Endodermal cell (in vitro differentiated cells): ENCODE data around the gene RAB40C. TPM values are rescaled to one million over a fixed set of nuclear protein-coding genes. Genes with fewer than 3 reads are reported as not detected.

Experiments used
- DNase-seq: peaks from one replicate; pipeline ENCODE4 v3.0.0-alpha.2; 2017
- H3K27ac ChIP-seq: 2 replicates; pipeline ENCODE4 v1.5.1; 2013; ENCODE audit warnings: mild to moderate bottlenecking, low read depth, low read length, moderate library complexity
- H3K27me3 ChIP-seq: 2 replicates; pipeline ENCODE4 v1.6.1; 2013; ENCODE audit warnings: mild to moderate bottlenecking, low read length, moderate library complexity; ENCODE audit not compliant: insufficient read depth, control insufficient read depth, poor library complexity, severe bottlenecking
- H3K36me3 ChIP-seq: 2 replicates; pipeline ENCODE4 v1.7.0; 2013; ENCODE audit warnings: mild to moderate bottlenecking, low read length, moderate library complexity; ENCODE audit not compliant: control insufficient read depth, insufficient read depth
- H3K4me1 ChIP-seq: one replicate; pipeline ENCODE4 v1.7.0; 2013; ENCODE audit warnings: low read length; ENCODE audit not compliant: control insufficient read depth, insufficient read depth
- H3K4me3 ChIP-seq: 2 replicates; pipeline ENCODE4 v1.5.1; 2013; ENCODE audit warnings: mild to moderate bottlenecking, low read length, moderate library complexity
- H3K9ac ChIP-seq: 2 replicates; pipeline ENCODE4 v1.6.1; 2013; ENCODE audit warnings: mild to moderate bottlenecking, low read length, moderate library complexity; ENCODE audit not compliant: poor library complexity, severe bottlenecking; ENCODE audit errors: extremely low read depth
- H3K9me3 ChIP-seq: 2 replicates; pipeline ENCODE4 v1.6.1; 2013; ENCODE audit warnings: mild to moderate bottlenecking, low read length, moderate library complexity; ENCODE audit not compliant: control insufficient read depth
- H3K27ac Mint-ChIP-seq: 2 replicates; pipeline ENCODE4 v1.8.0; 2020; ENCODE audit warnings: mixed read lengths
- H3K27me3 Mint-ChIP-seq: 2 replicates; pipeline ENCODE4 v1.8.0; 2021; ENCODE audit warnings: mild to moderate bottlenecking, mixed read lengths; ENCODE audit not compliant: insufficient read depth
- H3K36me3 Mint-ChIP-seq: 2 replicates; pipeline ENCODE4 v1.8.0; 2020; ENCODE audit warnings: low read depth, mixed read lengths
- H3K4me1 Mint-ChIP-seq: 2 replicates; pipeline ENCODE4 v1.8.0; 2020; ENCODE audit warnings: mixed read lengths
- H3K4me3 Mint-ChIP-seq: 2 replicates; pipeline ENCODE4 v1.8.0; 2020; ENCODE audit warnings: mild to moderate bottlenecking, moderate library complexity, mixed read lengths
- H3K9me3 Mint-ChIP-seq: 2 replicates; pipeline ENCODE4 v1.8.0; 2020; ENCODE audit warnings: mild to moderate bottlenecking, mixed read lengths
- WGBS, 2 experiments: methylation state at CpG; one replicate each; pipeline versions ENCODE4 v1.1.5 to v1.1.7; 2013; ENCODE audit warnings: missing lambda C conversion rate in 2 of 2, mixed read lengths in 1 of 2; ENCODE audit not compliant: insufficient coverage in 1 of 2, insufficient read length in 1 of 2; 5-methylcytosine and 5-hydroxymethylcytosine counted together
- total RNA-seq, 2 donors: library from RNA; stranded (reverse); fragmentation: NEBNext Ultra II Directional in 1 of 2; extraction: Animal tissue kit (Norgen Biotek cat#: 25700) in 1 of 2; gene quantifications; 2 replicates in 1 of 2; 3 replicates in 1 of 2; pipeline ENCODE4 v1.2.1, GENCODE V29; 2021
- TF ChIP-seq, protein P1 (sequence below): fragments of 200-600 bp; sonication (generic); conservative IDR thresholded peaks from 2 replicates; pipeline ENCODE4 v1.5.0; 2021; ENCODE audit warnings: antibody characterized with exemption, mild to moderate bottlenecking

Gene RAB40C
- total RNA-seq, 2 donors from 2014 or later: 21.3 to 25.9 TPM

GRCh38 chr16:580946-581498 lies 8.8 kb upstream of the RAB40C start:
- H3K9me3 Mint-ChIP-seq: no peaks in the 10 kb centered on the region
- peaks cover 9% of the 10 kb centered on the region for H3K27me3 Mint-ChIP-seq
- 95% methylated on average over 19 of the region's 19 CpGs for WGBS, 2 experiments
- TF ChIP-seq, protein P1, sequence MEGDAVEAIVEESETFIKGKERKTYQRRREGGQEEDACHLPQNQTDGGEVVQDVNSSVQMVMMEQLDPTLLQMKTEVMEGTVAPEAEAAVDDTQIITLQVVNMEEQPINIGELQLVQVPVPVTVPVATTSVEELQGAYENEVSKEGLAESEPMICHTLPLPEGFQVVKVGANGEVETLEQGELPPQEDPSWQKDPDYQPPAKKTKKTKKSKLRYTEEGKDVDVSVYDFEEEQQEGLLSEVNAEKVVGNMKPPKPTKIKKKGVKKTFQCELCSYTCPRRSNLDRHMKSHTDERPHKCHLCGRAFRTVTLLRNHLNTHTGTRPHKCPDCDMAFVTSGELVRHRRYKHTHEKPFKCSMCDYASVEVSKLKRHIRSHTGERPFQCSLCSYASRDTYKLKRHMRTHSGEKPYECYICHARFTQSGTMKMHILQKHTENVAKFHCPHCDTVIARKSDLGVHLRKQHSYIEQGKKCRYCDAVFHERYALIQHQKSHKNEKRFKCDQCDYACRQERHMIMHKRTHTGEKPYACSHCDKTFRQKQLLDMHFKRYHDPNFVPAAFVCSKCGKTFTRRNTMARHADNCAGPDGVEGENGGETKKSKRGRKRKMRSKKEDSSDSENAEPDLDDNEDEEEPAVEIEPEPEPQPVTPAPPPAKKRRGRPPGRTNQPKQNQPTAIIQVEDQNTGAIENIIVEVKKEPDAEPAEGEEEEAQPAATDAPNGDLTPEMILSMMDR: no peak
- Histone ChIP-seq H3K27me3 (peaks cover 6% of the 10 kb centered on the region), H3K9me3 (no peaks in the 10 kb centered on the region), H3K36me3 (no peaks in the 10 kb centered on the region), H3K27ac (no peak overlapping the region), H3K4me3 (no peak overlapping the region), H3K4me1 (no peaks in the 10 kb centered on the region), H3K9ac (no peak overlapping the region)
- H3K4me1 Mint-ChIP-seq: no peaks in the 10 kb centered on the region
- H3K36me3 Mint-ChIP-seq: peaks cover 8% of the 10 kb centered on the region
- no peak overlapping the region for H3K27ac Mint-ChIP-seq
- DNase-seq: no peak
- no peak overlapping the region for H3K4me3 Mint-ChIP-seq

- TF ChIP-seq, protein P1: no peak
- Histone ChIP-seq H3K27me3 (peaks cover 12% of the 10 kb centered on the region), H3K9me3 (no peaks in the 10 kb centered on the region), H3K4me3 (no peak overlapping the region), H3K4me1 (no peaks in the 10 kb centered on the region), H3K36me3 (no peaks in the 10 kb centered on the region), H3K27ac (no peak overlapping the region), H3K9ac (no peak overlapping the region)
- peaks cover 21% of the 10 kb centered on the region for H3K27me3 Mint-ChIP-seq
- peaks cover 3% of the 10 kb centered on the region for H3K36me3 Mint-ChIP-seq
- no peak overlapping the region for H3K4me3 Mint-ChIP-seq
- WGBS, 2 experiments: 84 to 87% methylated on average over 12 to 18 of the region's 18 CpGs
- no peaks in the 10 kb centered on the region for H3K9me3 Mint-ChIP-seq
- H3K4me1 Mint-ChIP-seq: no peaks in the 10 kb centered on the region
- DNase-seq: no peak
- no peak overlapping the region for H3K27ac Mint-ChIP-seq
These were observed 7.7 kb upstream of the RAB40C start for GRCh38 chr16:582218-582613.

- Histone ChIP-seq H3K9ac (no peak overlapping the region), H3K27ac (no peak overlapping the region), H3K4me3 (no peak overlapping the region), H3K36me3 (no peaks in the 10 kb centered on the region), H3K4me1 (no peaks in the 10 kb centered on the region), H3K27me3 (peaks cover 12% of the 10 kb centered on the region), H3K9me3 (no peaks in the 10 kb centered on the region)
- TF ChIP-seq, protein P1: no peak
- DNase-seq: peak; percentile 65
- Mint-ChIP-seq H3K27ac (no peak overlapping the region), H3K27me3 (peaks cover 24% of the 10 kb centered on the region), H3K4me1 (peaks cover 2% of the 10 kb centered on the region), H3K4me3 (no peak overlapping the region), H3K9me3 (no peaks in the 10 kb centered on the region), H3K36me3 (peaks cover 5% of the 10 kb centered on the region)
- 90 to 94% methylated on average over 18 to 21 of the region's 21 CpGs for WGBS, 2 experiments
These were observed 7.1 kb upstream of the RAB40C start for GRCh38 chr16:582614-583331.
